RKO (cell line): ENCODE results near the gene BRS3.
A peak's percentile ranks its signal among the peaks of the same experiment; 100 is the strongest.

Experiments used
- DNase-seq: peaks from one replicate; pipeline ENCODE4 v3.0.0-alpha.2; 2016; ENCODE audit warnings: low spot score

BRS3 gene

DNA sequence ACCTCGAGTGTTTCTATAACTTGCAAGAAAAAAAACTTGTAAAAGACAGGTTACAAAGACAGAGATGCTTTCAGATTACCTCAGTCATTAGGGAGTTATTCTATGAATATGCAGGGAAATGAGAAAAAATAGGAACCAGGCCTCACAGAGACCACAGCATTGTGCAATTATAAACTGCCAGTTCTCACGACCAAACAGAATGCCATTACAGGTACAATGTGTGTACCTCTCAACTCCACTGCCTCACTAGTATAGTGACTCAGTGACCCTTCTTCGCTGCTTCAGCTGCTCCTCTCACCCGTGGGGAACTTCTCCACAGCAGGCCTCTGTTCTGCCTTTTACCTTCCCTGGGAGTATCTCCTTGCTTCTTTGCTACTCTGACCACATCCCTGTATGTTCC, 7.3 kb downstream of the BRS3 start:
- DNase-seq: no peak

DNA sequence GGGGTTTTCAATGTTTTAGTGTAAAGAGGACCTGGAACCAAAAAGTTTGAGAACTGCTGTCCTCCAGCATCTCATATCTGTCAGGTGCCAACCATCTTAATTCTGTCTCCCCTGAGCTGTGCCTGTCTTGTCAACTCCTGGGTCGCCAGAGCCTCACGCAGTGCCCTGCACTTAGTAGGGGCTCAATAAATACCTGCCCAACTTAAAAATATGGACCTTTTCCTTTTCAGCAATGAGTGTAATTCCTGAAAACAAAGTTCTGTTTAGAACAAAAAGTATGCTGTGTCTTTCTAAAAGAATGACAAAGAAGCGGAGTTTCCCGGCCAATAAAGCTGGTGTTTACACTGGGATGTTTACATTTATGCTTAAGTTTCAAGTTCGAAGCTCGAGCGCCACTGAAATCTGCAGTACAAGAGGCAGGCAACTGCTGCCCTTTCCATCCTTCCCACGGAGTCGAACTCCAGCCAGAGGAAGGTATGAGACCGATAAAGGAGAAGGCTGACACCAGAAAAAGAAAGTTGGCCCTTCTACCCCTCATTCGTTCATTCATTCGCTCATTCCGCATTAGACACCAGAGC, 8.5 kb downstream of the BRS3 start:
- DNase-seq: no peak

GRCh38 chrX:136496764-136497555, 9.2 kb downstream of the BRS3 start:
- DNase-seq: peak; percentile 86

GRCh38 chrX:136497556-136498052, 9.9 kb downstream of the BRS3 start, which contains the start of gene HTATSF1:
Gene HTATSF1 (plus strand): TSS chrX:136497592. CDS start chrX:136497685, 93 bp downstream.
- no peak for DNase-seq

DNA sequence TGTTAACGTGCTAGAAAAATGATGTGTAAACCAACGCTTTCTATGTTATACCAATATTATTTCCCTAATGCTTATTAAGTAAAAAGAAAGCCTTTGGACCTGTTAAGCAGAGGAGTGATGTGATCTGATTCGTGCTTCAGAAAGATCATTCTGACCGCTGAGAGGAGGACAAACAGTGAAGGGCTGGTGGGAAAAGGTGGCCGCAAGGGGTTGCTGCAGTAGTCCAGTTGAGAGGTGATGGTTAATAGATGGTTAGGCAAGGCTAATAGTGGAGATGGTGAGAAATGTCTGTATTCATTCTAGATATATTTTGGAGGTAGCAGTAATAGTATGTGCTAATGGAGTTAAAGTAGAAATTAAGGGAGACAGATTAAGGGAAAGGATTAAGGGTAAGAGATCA, 31.3 kb downstream of the BRS3 start:
- no peak for DNase-seq

DNA sequence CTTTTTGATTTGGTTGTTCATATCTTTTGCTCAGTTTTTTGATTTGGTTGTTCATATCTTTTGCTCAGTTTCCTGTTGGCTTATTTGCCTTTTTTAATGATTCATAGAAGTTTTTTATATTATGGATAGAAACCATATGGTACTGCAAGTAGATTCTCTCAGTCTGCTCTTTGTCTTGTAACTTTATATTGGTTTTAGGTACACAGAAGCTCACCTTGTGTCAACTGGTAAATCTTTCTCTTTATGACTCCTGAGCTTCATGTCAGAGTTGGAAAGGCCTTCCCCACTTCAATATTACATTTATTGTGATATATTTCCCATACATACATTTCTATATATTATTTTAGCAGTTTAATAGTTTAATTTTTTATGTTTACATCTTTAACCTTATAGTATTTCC, 36.0 kb downstream of the BRS3 start:
- DNase-seq: no peak

- DNase-seq: peak; percentile 49
Measured at GRCh38 chrX:136525738-136526606, 38.2 kb downstream of the BRS3 start.

- DNase-seq: peak; percentile 6
Measured at GRCh38 chrX:136528645-136529315, 41.0 kb downstream of the BRS3 start.

DNA sequence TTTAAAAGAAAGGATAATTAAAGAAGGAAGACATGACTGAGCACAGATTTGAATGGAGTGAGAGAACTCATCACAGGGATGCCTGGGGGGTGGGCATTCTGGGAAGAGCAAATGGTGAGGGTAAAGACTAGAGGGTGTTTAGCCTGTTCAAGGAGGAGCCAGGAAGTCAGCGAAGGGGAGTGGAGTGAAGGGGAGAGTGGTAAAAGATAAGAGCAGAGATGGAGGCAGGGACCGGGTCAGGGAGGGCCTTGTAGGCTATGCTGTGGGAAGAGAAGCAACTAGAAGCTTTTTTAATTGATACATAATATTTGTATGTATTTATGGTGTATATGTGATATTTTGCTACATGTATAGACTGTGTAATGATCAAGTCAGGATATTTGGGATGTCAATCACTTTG, 42.0 kb downstream of the BRS3 start:
- DNase-seq: no peak

DNA sequence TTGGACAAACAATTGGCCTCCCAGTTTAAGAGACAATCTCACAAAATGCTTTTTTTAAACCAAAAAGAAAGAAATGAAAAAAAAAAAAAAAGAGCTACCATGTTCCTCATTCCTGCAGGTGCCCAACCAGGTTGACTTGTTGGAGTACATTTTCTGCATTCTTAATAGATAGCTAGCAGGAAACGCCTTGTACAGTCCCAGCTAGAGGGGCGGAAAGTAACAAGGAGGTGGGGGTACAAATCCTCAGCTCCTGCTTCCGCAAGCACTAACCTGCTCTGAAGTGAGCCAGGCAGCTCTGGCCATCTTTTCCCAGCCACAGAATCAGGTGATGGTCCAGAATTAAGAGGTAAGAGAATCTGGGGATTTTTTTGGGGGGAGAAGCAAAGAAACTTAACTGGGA, 44.2 kb downstream of the BRS3 start, which contains the start of gene VGLL1:
Gene VGLL1 (plus strand): TSS at position 265 of the 400 bp plus-strand sequence. CDS start 3,806 bp downstream, outside the sequence.
- DNase-seq: no peak

- no peak for DNase-seq
Measured at GRCh38 chrX:136534131-136534530, 46.4 kb downstream of the BRS3 start.

- no peak for DNase-seq
Measured at GRCh38 chrX:136538811-136539210, 51.1 kb downstream of the BRS3 start.

GRCh38 chrX:136540226-136540625, 52.5 kb downstream of the BRS3 start:
- DNase-seq: no peak

GRCh38 chrX:136541294-136541693, 53.5 kb downstream of the BRS3 start:
- no peak for DNase-seq

DNA sequence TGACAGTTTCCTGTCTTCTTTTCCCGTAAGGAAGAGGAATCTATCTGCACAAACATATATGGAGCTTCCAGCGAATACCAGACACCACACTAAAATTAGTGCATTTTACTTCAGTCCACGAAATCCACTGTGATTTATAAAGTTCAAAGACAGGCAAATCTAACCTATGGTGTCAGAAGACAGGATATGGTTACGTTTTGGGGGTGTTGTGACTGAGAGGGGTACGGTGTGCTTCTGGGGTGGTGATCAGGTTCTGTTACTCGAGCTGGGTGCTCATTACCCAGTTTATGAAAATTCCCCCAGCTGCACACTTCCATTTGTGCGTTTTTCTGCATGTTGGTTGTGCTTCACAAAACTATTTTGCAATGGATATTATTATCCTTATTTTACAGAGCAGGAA, 54.5 kb downstream of the BRS3 start:
- no peak for DNase-seq
